K562 (cell line): ENCODE data around the gene SFXN5. TPM values are rescaled to one million over a fixed set of nuclear protein-coding genes. Genes with fewer than 3 reads are reported as not detected.
A peak's percentile ranks its signal among the peaks of the same experiment; 100 is the strongest.

Experiments
- GABPA ChIP-seq: fragments of 200-800 bp; sonication (Bioruptor generic); conservative IDR thresholded peaks from 2 replicates; pipeline ENCODE4 v1.6.1; 2016; ENCODE audit warnings: low read depth, missing genetic modification characterization, missing compliant biosample characterization
- RBM25 ChIP-seq: fragments of 200-400 bp; formaldehyde crosslinking; IDR thresholded peaks from 2 replicates; pipeline ENCODE4 v1.6.1; 2018; ENCODE audit warnings: low read length, low read depth, moderate library complexity; ENCODE audit not compliant: severe bottlenecking
- REST ChIP-seq, 2 experiments: fragments of 450-650 bp; formaldehyde crosslinking in 1 of 2; IDR thresholded peaks; 2 replicates each; pipeline versions ENCODE4 v1.4.0 to v1.6.1; 2014 to 2020; ENCODE audit warnings: mild to moderate bottlenecking in 2 of 2, borderline replicate concordance in 1 of 2, low read depth in 1 of 2
- polyA plus RNA-seq, 8 experiments: library from polyadenylated mRNA; depleted of rRNA in 4 of 8; stranded (reverse) in 5 of 8; unstranded in 3 of 8; fragments of >200 nt; fragmentation: Nextera tagmentation in 2 of 8; fragmentation: Illumina TruSeq in 1 of 8; extraction: Ambion mirVana in 2 of 8; extraction: Trizol in 1 of 8; gene quantifications; 2 replicates each; pipeline versions ENCODE4 v1.2.1 to v1.2.3, GENCODE V29; 2011 to 2014; ENCODE audit warnings: inconsistent platforms in 1 of 8, missing spikeins in 1 of 8
- total RNA-seq, 7 experiments: library from RNA; depleted of rRNA in 6 of 7; stranded (reverse); fragments of >200 nt in 6 of 7; fragmentation: Illumina TruSeq in 2 of 7; extraction: Trizol in 2 of 7; gene quantifications; 2 replicates each; pipeline versions ENCODE4 v1.2.1 to v1.2.3, GENCODE V29; 2011 to 2021; ENCODE audit warnings: low replicate concordance in 1 of 7

Gene SFXN5
- total and polyA plus RNA-seq, 9 of the 15 experiments (the other 6 are each of a cell fraction or from before 2014, with no cell fraction given) = 8.3 to 22.6 (median 16.0) TPM

- TF ChIP-seq REST (IDR thresholded peaks at IDR 0.05; ENCODE audit: borderline replicate concordance) = peak; percentile 66
- TF ChIP-seq REST (CRISPR knock-in tag; IDR thresholded peaks at IDR 0.05; ENCODE audit: low read depth) = no peak
- no peak for TF ChIP-seq RBM25
- 0 out of 2 replicates have a peak, but pooled peaks have one; percentile 29 for TF ChIP-seq GABPA (tag)
These were observed 136.6 kb downstream of the SFXN5 start (continued) for GRCh38 chr2:72934683-72935610.
